ENCODE results near the gene CCL25.

The CCL25 gene, protein sequence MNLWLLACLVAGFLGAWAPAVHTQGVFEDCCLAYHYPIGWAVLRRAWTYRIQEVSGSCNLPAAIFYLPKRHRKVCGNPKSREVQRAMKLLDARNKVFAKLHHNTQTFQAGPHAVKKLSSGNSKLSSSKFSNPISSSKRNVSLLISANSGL

GRCh38 chr19:8052464-8052859, at the start of gene CCL25:
TSS of gene CCL25 (plus strand) at chr19:8052760. CDS start at chr19:8053050, 290 bp downstream.
- no peak for TF ChIP-seq CTCF (IDR thresholded peaks at IDR 0.05; ENCODE audit: extremely low read depth, missing control alignments)
- no peak for DNase-seq (ENCODE audit: low spot score)

- DNase-seq (ENCODE audit: low spot score) = no peak
- TF ChIP-seq CTCF (IDR thresholded peaks at IDR 0.05; ENCODE audit: extremely low read depth, missing control alignments) = no peak
Observed at GRCh38 chr19:8004001-8004400, 48.6 kb upstream of the CCL25 start.

DNA sequence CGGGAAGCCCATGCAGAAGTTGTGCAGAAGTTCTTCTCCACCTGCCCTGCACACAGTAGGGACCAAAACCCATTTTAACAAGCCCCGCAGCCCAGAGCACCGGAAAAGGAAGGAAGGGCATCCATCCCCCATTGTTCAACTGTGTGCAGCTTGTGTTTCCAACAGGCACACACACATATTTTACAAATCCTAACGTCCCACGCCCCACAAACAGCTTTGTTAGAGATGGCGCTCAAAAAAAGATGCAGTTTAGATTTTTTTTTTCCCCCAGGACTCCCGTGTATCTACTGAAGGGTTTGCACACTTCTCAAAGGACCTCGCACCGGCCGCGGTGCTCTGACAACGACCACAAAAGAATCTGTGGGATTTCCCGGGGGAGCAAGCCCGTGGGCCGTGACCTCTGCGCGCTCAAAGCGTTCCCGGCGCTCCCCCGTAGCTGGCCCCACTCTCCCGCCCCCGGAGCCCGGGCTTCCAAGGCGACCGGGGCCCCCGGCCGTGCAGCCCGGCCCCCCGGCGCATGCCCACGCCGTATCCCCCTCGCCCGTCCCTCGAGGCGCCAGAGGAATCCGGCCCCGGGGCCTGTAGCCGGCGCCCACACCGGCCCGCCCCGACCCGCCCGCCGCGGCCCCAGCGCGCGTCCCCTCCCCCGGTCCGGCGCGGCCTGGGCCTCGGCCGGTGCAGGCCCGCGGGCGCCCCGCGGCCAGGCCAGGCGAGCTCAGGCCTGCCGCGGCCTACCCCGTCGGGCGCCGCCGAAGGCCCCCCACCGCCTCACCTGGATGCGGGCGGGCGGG, 47.6 kb upstream of the CCL25 start:
- DNase-seq (ENCODE audit: low spot score) = peak; percentile 52
- TF ChIP-seq CTCF (IDR thresholded peaks at IDR 0.05; ENCODE audit: extremely low read depth, missing control alignments) = no peak

- no peak for TF ChIP-seq CTCF (IDR thresholded peaks at IDR 0.05; ENCODE audit: extremely low read depth, missing control alignments)
- peak; percentile 99 for DNase-seq (ENCODE audit: low spot score)
Observed at GRCh38 chr19:8005534-8006256, 46.9 kb upstream of the CCL25 start, which contains the start of gene ELAVL1. TSS of gene ELAVL1 (minus strand) at chr19:8005641. CDS start at chr19:7991815, 13,826 bp downstream.

DNA sequence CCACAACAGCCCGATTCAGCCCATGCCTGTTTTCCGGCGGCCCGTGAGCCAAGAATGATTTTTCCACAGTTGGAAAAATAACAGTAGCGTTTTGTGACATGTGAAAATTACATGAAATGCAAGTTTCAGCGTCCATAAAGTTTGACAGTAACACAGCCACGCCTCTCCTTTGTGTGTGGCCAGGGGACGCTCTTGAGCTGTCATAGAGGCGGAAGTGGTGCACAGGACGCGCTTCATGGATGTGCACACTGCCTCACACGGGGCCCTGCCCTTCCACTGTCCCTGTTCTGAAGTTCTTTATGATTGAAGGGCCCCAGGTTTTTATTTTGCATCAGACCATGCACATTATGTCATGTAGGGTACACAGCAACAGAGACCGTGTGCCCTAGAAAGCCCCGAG, 34.8 kb upstream of the CCL25 start:
- TF ChIP-seq CTCF (IDR thresholded peaks at IDR 0.05; ENCODE audit: extremely low read depth, missing control alignments) = peak; percentile 62
- DNase-seq (ENCODE audit: low spot score) = peak; percentile 74

DNA sequence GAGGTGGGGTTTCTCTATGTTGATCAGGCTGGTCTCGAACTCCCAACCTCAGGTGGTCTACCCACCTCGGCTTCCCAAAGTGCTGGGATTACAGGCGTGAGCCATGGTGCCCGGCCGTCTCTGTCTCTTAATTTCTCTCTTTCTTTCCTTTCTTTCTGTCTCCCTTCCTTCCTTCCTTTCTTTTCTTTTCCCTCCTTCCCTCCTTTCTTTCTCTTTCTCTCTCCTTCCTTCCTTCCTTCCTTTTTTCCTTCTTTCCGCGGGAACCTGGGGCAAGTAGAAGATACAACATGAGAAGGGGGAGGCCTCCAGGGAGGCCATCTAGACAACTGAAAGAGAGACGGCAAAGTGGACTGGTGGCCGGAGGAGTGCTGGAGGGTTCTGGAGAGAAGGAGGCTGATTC, 31.9 kb upstream of the CCL25 start:
- DNase-seq (ENCODE audit: low spot score) = no peak
- TF ChIP-seq CTCF (IDR thresholded peaks at IDR 0.05; ENCODE audit: extremely low read depth, missing control alignments) = no peak

DNA sequence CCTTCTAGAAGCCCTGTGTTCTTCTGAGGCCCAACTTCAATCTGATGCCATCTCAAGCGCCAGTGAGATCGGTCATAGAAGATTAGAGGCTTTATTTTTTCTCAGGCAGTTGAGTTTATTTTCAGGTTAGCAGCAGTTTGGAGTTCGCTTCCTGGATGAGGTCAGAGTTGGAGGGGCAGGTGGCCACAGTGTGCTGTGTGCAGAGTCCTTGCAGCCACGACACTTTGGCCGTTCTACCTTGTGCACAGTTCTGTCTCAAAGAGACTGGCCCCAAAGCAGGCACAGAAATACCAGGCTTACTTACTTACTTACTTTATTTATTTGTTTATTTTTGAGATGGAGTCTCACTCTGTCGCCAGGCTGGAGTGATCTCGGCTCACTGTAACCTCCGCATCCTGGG, 31.2 kb upstream of the CCL25 start:
- DNase-seq (ENCODE audit: low spot score) = no peak
- no peak for TF ChIP-seq CTCF (IDR thresholded peaks at IDR 0.05; ENCODE audit: extremely low read depth, missing control alignments)
